Natural killer cell (primary cell): ENCODE data around the gene MISP3. TPM values are rescaled to one million over a fixed set of nuclear protein-coding genes. Genes with fewer than 3 reads are reported as not detected.

ENCODE experiments used
- ATAC-seq, 3 donors: fragments of 150-1000 bp in 2 of 3; fragments of 200-7000 bp in 1 of 3; cut with Tn5 transposase; 1 replicate in 1 of 3; 2 replicates in 2 of 3; pipeline ENCODE4 v1.10.0; 2021; ENCODE audit warnings: mild to moderate bottlenecking in 2 of 3, moderate library complexity in 2 of 3
- DNase-seq, 2 donors: peaks; one replicate each; pipeline versions ENCODE4 v3.0.0 to v3.0.0-alpha.2; 2013 to 2021; ENCODE audit warnings: mixed read lengths in 1 of 2
- H3K27ac ChIP-seq: one replicate; pipeline ENCODE4 v1.5.1; 2013; ENCODE audit warnings: mild to moderate bottlenecking, low read length
- H3K27me3 ChIP-seq: one replicate; pipeline ENCODE4 v1.6.1; 2013; ENCODE audit warnings: low read length; ENCODE audit not compliant: control insufficient read depth, insufficient read depth
- H3K36me3 ChIP-seq: one replicate; pipeline ENCODE4 v1.6.1; 2013; ENCODE audit warnings: low read length; ENCODE audit not compliant: control insufficient read depth, insufficient read depth
- H3K4me1 ChIP-seq: one replicate; pipeline ENCODE4 v1.6.1; 2013; ENCODE audit warnings: low read length; ENCODE audit not compliant: control insufficient read depth, insufficient read depth
- H3K4me3 ChIP-seq: one replicate; pipeline ENCODE4 v1.5.1; 2013; ENCODE audit warnings: low read length
- H3K9me3 ChIP-seq: one replicate; pipeline ENCODE4 v1.6.1; 2013; ENCODE audit warnings: low read length; ENCODE audit not compliant: control insufficient read depth, insufficient read depth
- H3K27ac Mint-ChIP-seq, 2 donors: one replicate each; pipeline ENCODE4 v1.8.0; 2022; ENCODE audit warnings: mild to moderate bottlenecking in 2 of 2, mixed read lengths in 2 of 2, moderate library complexity in 1 of 2
- H3K27me3 Mint-ChIP-seq, 2 donors: one replicate each; pipeline ENCODE4 v1.8.0; 2022; ENCODE audit warnings: low read depth in 2 of 2, mixed read lengths in 2 of 2
- H3K36me3 Mint-ChIP-seq: one replicate; pipeline ENCODE4 v1.8.0; 2022; ENCODE audit warnings: mixed read lengths
- H3K4me1 Mint-ChIP-seq, 2 donors: one replicate each; pipeline ENCODE4 v1.8.0; 2022; ENCODE audit warnings: mixed read lengths in 2 of 2
- H3K4me3 Mint-ChIP-seq: one replicate; pipeline ENCODE4 v1.8.0; 2022; ENCODE audit warnings: mild to moderate bottlenecking, moderate library complexity, mixed read lengths
- H3K9me3 Mint-ChIP-seq, 2 donors: one replicate each; pipeline ENCODE4 v1.8.0; 2022; ENCODE audit warnings: mixed read lengths in 2 of 2
- WGBS: methylation state at CpG from one replicate; pipeline ENCODE4 v1.1.7; 2013; ENCODE audit warnings: missing lambda C conversion rate; ENCODE audit not compliant: insufficient coverage; 5-methylcytosine and 5-hydroxymethylcytosine counted together
- intact Hi-C: fragments of 100-400 bp; cut with micrococcal nuclease; formaldehyde crosslinking; loops from one replicate; pipeline ENCODE4 v1.14.2; 2022
- total RNA-seq, 4 donors: library from RNA; stranded (reverse); fragments of 120-200 nt in 1 of 4; gene quantifications; one replicate each; pipeline versions ENCODE4 v1.2.3 to v1.2.4, GENCODE V29; 2013 to 2022
- TF ChIP-seq, protein P1 (sequence below): fragments of 200-600 bp; IDR thresholded peaks from one replicate; pipeline ENCODE4 v1.8.0; 2022; ENCODE audit warnings: antibody characterized with exemption

MISP3 gene
- total RNA-seq, 3 donors from 2014 or later (not counting 1 experiment from before 2014, with no cell fraction given): 2.4 to 4.1 (median 2.4) TPM

DNA sequence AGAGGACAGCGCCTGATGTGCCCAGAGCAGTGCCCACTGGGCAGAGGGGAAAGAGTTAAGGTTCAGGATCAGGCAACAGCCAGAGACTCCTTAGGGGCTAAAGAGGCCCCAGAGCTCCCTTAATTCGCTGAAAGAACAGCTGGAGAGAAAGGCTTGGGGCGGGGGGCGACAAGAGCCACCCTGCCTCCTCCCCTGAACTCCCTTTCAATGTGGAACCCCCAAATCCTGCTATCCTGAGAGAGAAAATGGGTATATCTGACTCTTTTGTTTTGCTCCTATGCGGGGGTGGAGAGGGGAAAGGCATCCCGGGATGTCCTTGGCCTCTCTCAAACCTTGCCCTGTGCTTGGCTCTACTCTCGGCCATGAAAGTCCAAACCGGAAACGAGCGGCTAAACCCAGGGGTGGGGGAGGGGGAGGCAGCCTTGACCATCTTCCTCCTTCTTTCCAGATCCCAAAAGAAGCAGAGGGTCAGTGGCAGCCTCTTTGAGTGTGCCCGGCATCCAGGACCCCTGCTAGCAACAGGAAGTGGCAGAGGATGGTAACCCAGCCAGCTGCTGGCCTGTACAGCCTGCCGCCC lies 40.3 kb downstream of the MISP3 start:
- 83% methylated on average over 9 of the region's 12 CpGs for WGBS
- DNase-seq: no peak
- Histone ChIP-seq H3K9me3 (no peaks in the 10 kb centered on the region), H3K4me1 (peaks cover 43% of the 10 kb centered on the region), H3K27ac (no peak overlapping the region), H3K27me3 (no peaks in the 10 kb centered on the region), H3K36me3 (peaks cover 2% of the 10 kb centered on the region), H3K4me3 (no peak overlapping the region)
- no peak overlapping the region for H3K4me3 Mint-ChIP-seq
- H3K27me3 Mint-ChIP-seq: no peaks in the 10 kb centered on the region
- TF ChIP-seq, protein P1, sequence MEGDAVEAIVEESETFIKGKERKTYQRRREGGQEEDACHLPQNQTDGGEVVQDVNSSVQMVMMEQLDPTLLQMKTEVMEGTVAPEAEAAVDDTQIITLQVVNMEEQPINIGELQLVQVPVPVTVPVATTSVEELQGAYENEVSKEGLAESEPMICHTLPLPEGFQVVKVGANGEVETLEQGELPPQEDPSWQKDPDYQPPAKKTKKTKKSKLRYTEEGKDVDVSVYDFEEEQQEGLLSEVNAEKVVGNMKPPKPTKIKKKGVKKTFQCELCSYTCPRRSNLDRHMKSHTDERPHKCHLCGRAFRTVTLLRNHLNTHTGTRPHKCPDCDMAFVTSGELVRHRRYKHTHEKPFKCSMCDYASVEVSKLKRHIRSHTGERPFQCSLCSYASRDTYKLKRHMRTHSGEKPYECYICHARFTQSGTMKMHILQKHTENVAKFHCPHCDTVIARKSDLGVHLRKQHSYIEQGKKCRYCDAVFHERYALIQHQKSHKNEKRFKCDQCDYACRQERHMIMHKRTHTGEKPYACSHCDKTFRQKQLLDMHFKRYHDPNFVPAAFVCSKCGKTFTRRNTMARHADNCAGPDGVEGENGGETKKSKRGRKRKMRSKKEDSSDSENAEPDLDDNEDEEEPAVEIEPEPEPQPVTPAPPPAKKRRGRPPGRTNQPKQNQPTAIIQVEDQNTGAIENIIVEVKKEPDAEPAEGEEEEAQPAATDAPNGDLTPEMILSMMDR: no peak
- peaks cover 18 to 35% of the 10 kb centered on the region in 2 donors for H3K4me1 Mint-ChIP-seq
- H3K9me3 Mint-ChIP-seq: no peaks in the 10 kb centered on the region
- H3K27ac Mint-ChIP-seq: no peak overlapping the region
- ATAC-seq: no peak
- intact Hi-C loops: no loop called here
- no peaks in the 10 kb centered on the region for H3K36me3 Mint-ChIP-seq

DNA sequence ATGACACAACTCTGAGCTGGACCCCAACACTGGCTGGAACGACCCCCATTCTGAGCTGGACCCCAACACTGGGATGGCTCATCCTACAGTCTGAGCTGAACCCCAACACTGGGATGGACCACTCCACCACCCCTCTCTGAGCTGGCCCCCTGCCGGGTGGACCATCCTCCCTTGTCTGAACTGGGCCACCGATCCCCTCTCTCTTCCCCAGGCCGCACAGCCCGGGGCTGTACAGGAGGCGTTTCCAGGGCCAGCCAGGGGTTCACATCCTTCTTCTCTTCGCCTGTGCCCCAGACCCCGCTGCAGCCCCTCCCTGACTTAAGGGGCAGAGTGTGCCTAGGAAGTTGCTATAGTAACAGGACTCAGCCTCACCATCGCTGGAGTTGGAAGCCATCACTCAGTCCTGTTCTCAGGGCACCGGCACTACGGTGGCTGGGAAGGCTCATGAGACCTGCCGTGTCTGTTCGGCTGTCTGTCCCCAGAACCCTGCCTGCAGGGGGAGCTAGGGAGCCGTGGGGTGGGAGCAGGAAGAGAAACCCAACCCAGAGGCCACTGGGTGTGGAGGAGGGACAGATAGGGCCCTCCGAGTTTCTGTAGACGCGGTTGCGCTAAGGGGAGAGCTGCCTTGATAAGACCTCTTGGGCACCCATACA lies 41.3 kb downstream of the MISP3 start:
- intact Hi-C loops: no loop called here
- H3K27ac ChIP-seq: no peak overlapping the region
- ATAC-seq (no peak), DNase-seq (peak; percentile 33 to 65)
- no peaks in the 10 kb centered on the region for H3K36me3 Mint-ChIP-seq
- H3K4me1 Mint-ChIP-seq: peaks cover 24 to 41% of the 10 kb centered on the region in 2 donors
- WGBS: 89% methylated on average over 18 of the region's 18 CpGs
- H3K36me3 ChIP-seq: no peaks in the 10 kb centered on the region
- peaks cover 50% of the 10 kb centered on the region for H3K4me1 ChIP-seq
- no peaks in the 10 kb centered on the region for H3K27me3 Mint-ChIP-seq
- no peaks in the 10 kb centered on the region for H3K9me3 ChIP-seq
- H3K9me3 Mint-ChIP-seq: no peaks in the 10 kb centered on the region
- TF ChIP-seq, protein P1: no peak
- no peak overlapping the region for H3K4me3 ChIP-seq
- no peak overlapping the region for H3K4me3 Mint-ChIP-seq
- H3K27me3 ChIP-seq: no peaks in the 10 kb centered on the region
- no peak overlapping the region for H3K27ac Mint-ChIP-seq

- ATAC-seq (no peak), DNase-seq (no peak)
- Histone ChIP-seq H3K27ac (no peak overlapping the region), H3K36me3 (no peaks in the 10 kb centered on the region), H3K4me3 (no peak overlapping the region), H3K9me3 (no peaks in the 10 kb centered on the region), H3K27me3 (no peaks in the 10 kb centered on the region), H3K4me1 (peaks cover 54% of the 10 kb centered on the region)
- 98% methylated on average over 7 of the region's 7 CpGs for WGBS
- no peak overlapping the region for H3K27ac Mint-ChIP-seq
- TF ChIP-seq, protein P1: no peak
- no peaks in the 10 kb centered on the region for H3K27me3 Mint-ChIP-seq
- no peaks in the 10 kb centered on the region for H3K9me3 Mint-ChIP-seq
- H3K36me3 Mint-ChIP-seq: no peaks in the 10 kb centered on the region
- no peak overlapping the region for H3K4me3 Mint-ChIP-seq
- H3K4me1 Mint-ChIP-seq: peaks cover 27 to 44% of the 10 kb centered on the region in 2 donors
- intact Hi-C loops: no loop called here
These were observed 41.9 kb downstream of the MISP3 start for GRCh38 chr19:14114439-14114838.
